T-helper 1 cell (primary cell): Measurements from ENCODE around the gene INPP5A.
"Not testable (repeated sequence)": the region's sequence is repeated elsewhere in the genome, so short reads cannot be mapped to it uniquely, and the experiment has no call there.

Experiments used
- DNase-seq, 5 donors: peaks; one replicate each; pipeline ENCODE4 v3.0.0-alpha.2; 2012 to 2020

The INPP5A gene

DNA sequence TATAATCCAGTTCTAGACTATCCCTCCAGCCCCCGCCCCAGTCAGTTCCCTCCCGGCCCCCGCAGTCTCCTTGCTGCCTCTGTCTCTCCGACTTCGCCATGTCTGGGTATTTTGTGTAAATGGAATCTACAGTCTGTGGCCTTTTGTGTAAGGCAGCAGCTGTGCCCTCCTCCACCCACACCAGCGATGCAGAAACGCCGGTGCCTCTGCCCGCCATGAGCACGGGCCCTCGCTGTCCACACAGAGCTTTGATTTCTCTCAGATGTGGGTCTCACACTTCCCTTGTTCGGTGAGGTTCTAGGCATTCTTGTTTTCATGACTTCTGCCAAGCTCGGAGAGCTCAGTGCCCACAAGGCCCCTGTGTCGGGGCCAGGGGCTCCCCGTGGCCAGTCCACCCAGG is 210.5 kb downstream of the INPP5A start:
- DNase-seq = no peak

DNA sequence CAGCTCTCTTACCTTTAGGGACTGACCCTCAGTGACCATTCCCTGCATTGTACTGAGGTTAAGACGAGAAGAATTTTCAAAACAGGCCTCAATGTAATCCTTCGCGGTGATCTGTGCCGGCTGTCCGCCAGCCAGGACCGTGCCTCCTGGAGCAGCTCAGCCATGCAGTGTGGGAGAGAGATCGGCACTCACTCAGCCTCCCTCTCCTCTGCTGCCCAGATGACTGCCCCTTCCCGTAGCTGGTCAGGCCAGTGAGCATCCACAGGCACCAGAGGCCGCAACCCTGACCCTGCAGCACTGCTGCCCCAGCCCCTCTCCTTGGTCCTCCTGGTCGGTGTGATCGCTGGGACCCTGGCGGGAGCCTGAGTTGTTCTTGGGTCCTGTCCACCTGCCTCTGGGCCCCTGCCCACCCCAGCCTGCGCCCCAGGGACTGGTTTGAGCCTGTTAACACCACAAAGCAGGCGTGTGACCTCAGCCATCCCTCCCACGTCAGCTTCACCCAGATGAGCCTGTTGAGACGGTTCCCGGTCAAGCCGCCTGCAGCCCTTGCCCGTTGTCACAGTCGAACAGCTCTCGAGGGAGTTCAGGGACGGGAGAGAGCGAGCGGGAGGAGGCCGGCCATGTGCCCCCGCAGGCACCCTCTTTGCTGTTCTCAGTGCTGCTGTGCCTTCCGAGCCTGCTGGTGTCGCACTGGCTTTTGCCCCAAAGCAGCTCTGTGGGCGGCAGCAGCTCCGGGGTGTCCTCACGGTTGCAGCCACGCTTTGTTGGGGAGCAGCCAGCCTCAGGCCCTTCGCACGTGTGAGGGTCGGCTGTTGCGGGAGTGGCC is 211.2 kb downstream of the INPP5A start:
- DNase-seq = no peak

- no peak for DNase-seq
Observed at GRCh38 chr10:132749371-132749795, 211.8 kb downstream of the INPP5A start.

- DNase-seq = no peak
Observed at GRCh38 chr10:132750936-132751335, 213.3 kb downstream of the INPP5A start.

DNA sequence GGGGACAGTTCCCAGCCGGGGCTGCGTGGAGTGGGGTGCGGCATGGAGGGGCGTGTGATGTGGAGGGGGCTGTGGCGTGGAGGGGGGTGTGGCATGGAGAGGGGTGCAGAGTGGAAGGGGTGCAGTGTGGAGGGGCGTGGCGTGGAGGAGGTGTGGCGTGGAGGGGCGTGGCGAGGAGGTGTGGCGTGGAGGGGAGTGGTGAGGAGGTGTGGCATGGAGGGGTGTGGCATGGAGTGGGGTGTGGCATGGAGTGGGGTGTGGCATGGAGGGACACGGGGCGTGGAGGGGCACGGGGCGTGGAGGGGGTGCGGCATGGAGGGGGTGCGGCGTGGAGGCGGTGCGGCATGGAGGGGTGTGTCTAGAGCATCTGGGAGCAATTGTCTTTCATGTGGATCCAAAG is 214.8 kb downstream of the INPP5A start:
- no peak for DNase-seq

DNA sequence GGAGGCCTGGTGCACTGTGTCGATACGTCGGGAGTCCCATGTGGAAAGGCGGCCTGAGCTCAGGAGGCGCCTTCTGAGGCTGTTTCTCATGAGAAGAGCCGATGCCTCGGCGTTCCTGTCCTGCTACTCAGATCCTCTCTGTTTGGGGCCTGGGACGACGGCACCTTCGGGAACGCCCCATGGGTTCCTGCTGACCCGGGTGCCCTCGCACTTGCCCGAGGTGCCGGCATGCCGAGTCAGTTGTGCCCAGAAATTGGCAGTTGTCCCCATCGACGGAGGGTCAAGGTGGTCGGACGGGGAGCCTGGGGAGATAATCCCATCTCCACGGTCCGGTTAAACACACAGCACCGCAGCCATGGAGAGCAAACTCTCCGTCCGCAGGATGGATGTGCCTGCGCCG is 215.4 kb downstream of the INPP5A start:
- DNase-seq = no peak

DNA sequence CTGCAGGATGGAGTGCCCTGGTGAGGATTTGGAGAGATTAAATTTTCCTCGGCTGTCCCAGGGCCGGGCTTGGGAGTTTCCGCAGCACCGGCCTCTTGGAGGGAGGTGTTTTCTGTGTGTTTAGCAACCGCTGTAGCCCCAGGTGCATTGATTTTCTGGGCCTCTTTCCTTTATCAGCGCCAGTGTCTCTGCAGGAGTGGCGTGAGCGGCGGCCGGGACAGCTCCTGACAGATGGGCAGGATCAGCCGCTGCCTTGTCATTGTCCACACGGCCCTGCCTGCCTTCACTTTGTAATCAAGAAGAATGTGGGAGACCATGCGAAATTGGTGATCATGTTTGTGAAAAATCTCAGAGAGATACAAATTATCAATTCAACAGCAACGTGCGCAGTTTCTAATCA is 216.0 kb downstream of the INPP5A start:
- DNase-seq = no peak

GRCh38 chr10:132754071-132754470 is 216.5 kb downstream of the INPP5A start:
- DNase-seq = no peak

- no peak for DNase-seq
Observed at GRCh38 chr10:132755166-132755711, 217.7 kb downstream of the INPP5A start.

- DNase-seq = no peak
Observed at GRCh38 chr10:132756591-132756990, 219.0 kb downstream of the INPP5A start.

GRCh38 chr10:132757171-132757570 is 219.6 kb downstream of the INPP5A start:
- DNase-seq = no peak

GRCh38 chr10:132758865-132759264 is 221.3 kb downstream of the INPP5A start:
- no peak for DNase-seq

DNA sequence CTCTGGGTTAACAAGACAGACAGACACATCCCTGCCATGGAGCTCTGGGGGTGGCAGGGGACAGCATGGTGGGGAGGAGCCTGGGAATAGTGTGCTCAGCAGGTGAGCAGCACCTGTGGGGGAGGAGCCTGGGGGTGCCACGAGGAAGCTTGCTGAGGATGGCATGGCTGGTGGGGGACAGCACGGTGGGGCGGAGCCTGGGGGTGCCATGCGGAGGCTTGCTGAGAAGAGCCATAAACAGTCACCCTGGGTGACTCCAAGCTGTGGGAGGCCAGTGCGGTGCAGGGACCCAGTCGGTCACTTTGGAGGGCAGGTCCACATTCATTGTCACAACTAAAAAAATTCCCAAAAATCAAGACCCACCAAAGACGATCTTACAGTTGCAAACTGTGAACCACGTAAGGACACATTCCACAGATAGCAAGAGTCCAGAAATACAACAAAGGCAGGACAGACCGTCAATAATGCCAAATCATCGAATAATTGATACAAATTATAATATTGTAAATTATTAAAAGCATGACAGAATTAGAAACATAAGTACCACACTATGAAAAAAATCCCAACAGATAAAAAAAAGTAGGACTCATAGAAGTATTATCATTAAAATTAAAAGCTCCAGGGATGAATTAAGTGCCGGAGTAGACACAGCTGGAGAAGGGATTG is 223.9 kb downstream of the INPP5A start:
- no peak for DNase-seq

- no peak for DNase-seq
Observed at GRCh38 chr10:132762267-132762666, 224.7 kb downstream of the INPP5A start.

GRCh38 chr10:132763545-132763944 is 226.0 kb downstream of the INPP5A start:
- DNase-seq = no peak

DNA sequence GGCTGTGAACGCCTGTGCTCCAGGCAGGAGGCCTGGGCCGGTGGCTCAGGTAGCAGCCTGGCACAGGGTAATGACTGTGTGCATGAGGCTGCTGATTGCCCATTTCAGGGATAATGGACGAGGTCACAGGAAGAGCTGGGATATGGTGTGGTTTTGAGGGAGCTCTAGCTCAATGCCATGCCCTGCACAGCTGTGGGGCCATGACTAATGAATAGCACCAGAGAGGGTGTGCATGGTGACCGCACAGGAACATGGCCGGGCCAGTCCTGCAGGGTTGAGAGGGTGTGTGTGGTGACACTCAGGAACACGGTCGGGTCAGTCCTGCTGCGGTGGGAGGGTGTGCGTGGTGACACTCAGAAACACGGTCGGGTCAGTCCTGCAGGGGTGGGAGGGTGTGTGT is 226.5 kb downstream of the INPP5A start:
- no peak for DNase-seq

DNA sequence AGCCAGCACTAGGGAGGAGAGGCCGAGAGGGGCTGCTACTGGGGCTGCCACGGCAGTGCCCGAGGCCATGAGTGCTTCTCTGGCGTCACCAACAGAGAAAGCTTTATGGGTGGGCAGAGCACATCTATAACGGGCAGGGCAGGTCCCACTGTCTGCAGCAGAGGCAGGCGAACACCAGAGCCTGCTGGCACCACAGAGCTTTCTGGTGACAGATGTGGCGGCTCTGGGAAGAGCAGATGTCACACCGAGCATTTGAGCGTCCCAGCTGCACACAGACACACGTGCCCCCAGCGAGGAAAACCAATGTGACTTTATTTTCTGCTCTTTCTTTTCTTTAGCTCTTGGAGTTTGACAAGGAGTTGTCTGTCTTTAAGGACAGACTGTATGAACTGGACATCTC is 227.8 kb downstream of the INPP5A start:
- no peak for DNase-seq

GRCh38 chr10:132766291-132766690 is 228.7 kb downstream of the INPP5A start:
- DNase-seq = no peak

DNA sequence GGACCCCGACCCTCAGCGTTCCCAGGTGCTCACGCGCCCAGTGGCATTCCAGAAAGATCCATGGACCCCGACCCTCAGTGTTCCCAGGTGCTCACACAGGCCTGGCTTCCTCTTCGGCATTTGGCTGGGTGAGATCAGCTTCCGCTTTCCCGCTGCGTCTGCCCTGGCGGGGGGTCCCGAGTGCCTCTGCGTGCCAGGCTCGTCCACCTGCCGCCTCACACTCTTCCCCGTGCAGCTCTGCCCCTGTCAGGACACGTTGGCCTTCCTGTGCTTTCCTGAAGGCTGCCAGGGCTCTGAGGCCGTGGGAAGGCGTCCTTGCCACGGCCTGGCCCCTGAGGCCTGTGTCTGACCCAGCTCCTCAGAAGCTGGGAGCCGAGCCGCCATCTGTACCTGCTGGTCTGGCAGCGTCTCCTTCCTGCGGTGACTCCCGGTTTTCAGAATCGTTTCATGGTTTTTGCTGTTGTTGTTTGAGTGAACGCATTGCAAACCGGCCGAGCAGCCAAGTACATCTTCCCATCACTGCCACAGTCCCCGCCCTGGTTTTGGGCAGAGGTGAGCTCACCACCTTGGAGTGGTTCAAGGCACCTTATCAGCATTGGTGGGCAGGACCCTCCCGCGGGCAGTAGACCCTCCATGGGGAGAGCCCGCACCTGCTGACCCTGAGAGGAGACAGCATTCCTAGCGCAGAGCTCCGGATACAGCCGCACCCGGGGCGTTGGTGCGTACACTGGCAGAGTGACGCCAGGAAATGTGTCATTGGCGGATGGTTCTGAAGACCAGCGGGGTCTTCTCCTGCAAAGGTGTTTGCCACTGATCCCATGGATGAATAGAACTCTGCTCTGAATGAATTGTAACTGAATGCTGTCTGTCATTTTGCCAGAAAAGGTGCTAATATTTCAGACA is 231.0 kb downstream of the INPP5A start:
- no peak for DNase-seq

DNA sequence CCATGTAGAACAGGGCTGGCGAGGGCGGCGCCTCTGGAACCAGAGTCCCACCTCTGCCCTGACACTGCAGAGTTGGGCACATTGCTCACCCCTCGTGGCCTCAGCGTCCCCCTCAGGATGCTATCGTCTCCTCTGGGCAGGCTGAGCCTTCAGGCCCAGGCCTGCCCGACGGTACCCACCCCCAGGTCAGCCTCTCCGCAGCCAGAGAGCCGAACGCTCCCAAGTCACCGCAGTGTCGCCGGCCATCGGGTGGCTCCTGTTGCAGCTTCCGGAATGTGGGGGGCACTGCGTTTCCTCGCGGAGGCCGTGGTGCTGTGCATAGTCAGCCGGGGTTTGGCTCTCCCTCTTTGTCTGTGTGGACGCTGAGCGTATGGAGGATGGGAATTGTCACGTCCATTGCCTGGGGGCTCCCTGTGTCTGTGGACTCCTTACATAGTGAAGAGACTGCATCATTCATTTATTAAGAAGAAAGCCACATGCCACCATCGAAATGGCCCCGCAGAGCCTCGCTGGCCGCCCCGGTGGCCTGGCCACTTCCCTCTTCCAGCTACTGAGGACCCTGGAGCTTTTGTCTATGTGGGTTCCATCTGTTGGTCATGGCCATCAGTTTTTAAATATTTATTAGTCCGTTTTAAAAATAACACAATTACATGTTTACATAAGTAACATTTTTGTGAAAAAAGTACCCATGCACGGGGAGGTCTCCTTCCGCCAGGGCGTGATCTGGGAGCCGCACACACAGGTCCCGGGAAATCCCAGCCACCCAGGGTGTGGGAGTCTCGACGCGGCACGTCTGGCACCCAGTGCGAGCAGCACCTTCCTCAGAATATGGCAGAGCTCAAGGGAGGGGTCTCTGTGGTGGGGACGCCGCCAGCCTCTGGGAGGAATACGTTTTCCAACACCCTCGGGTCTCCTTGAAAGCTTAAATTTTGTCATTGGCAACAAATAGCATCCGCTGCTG is 232.8 kb downstream of the INPP5A start:
- no peak for DNase-seq

- not testable (repeated sequence) for DNase-seq
Observed at GRCh38 chr10:132772816-132773215, 235.2 kb downstream of the INPP5A start.
